B cell (primary cell): ENCODE data around the gene TNNI3K. TPM values are rescaled to one million over a fixed set of nuclear protein-coding genes. Genes with fewer than 3 reads are reported as not detected.

ENCODE experiments used
- ATAC-seq: fragments of 200-7000 bp; cut with Tn5 transposase; one replicate; pipeline ENCODE4 v1.10.0; 2021; ENCODE audit warnings: low read depth, mild to moderate bottlenecking, moderate number of reproducible peaks, moderate library complexity
- CTCF ChIA-PET: fragments of 350-600 bp; sonication (Branson Sonifier 250); formaldehyde crosslinking; loops from one replicate; lab custom pipeline; 2021; ENCODE audit warnings: antibody characterized with exemption, inconsistent platforms; lab: Charles Lee
- POLR2A ChIA-PET: fragments of 350-600 bp; sonication (Branson Sonifier 250); formaldehyde crosslinking; loops from one replicate; lab custom pipeline; 2021; ENCODE audit warnings: antibody characterized with exemption; lab: Charles Lee
- DNase-seq: peaks from one replicate; pipeline ENCODE4 v3.0.0; 2013
- H2AFZ ChIP-seq: 2 replicates; pipeline ENCODE4 v1.6.1; 2012; ENCODE audit warnings: mild to moderate bottlenecking, low read depth, low read length; ENCODE audit not compliant: insufficient read depth, poor library complexity, severe bottlenecking
- H3K27ac ChIP-seq, 2 donors: 1 replicate in 1 of 2; 2 replicates in 1 of 2; pipeline ENCODE4 v1.5.1; 2012 to 2013; ENCODE audit warnings: low read length in 2 of 2, mild to moderate bottlenecking in 2 of 2, moderate library complexity in 1 of 2
- H3K27me3 ChIP-seq, 4 experiments: fragments of 200-600 bp in 1 of 4; sonication (generic) in 1 of 4; replicated peaks in 1 of 4; 1 replicate in 2 of 4; 2 replicates in 2 of 4; pipeline versions ENCODE4 v1.6.1 to v1.7.0; 2013 to 2016; ENCODE audit warnings: low read length in 3 of 4, mild to moderate bottlenecking in 2 of 4, mixed read lengths in 1 of 4, moderate library complexity in 1 of 4; ENCODE audit not compliant: insufficient read depth in 4 of 4, control insufficient read depth in 3 of 4; ENCODE audit errors: control extremely low read depth in 1 of 4
- H3K36me3 ChIP-seq, 2 experiments: replicated peaks in 1 of 2; 1 replicate in 1 of 2; 2 replicates in 1 of 2; pipeline versions ENCODE4 v1.6.1 to v1.7.1; 2013; ENCODE audit warnings: low read length in 1 of 2; ENCODE audit not compliant: insufficient read depth in 2 of 2, control insufficient read depth in 1 of 2; ENCODE audit errors: control extremely low read depth in 1 of 2, extremely low read depth in 1 of 2
- H3K4me1 ChIP-seq, 2 donors: fragments of 200-600 bp in 1 of 2; sonication (generic) in 1 of 2; 1 replicate in 1 of 2; 2 replicates in 1 of 2; pipeline versions ENCODE4 v1.5.1 to v1.6.1; 2013 to 2017; ENCODE audit warnings: low read length in 2 of 2; ENCODE audit not compliant: control insufficient read depth in 2 of 2, insufficient read depth in 2 of 2
- H3K4me2 ChIP-seq: replicated peaks from 2 replicates; pipeline ENCODE3; 2012; ENCODE audit warnings: mild to moderate bottlenecking, low read depth, low read length; ENCODE audit not compliant: poor library complexity, severe bottlenecking
- H3K4me3 ChIP-seq, 5 experiments: fragments of 200-600 bp in 1 of 5; sonication (generic) in 1 of 5; 1 replicate in 3 of 5; 2 replicates in 2 of 5; pipeline versions ENCODE4 v1.5.1 to v1.7.0; 2011 to 2016; ENCODE audit warnings: low read length in 4 of 5, mild to moderate bottlenecking in 4 of 5, low read depth in 2 of 5, control low read depth in 1 of 5, moderate library complexity in 1 of 5; ENCODE audit not compliant: insufficient read depth in 1 of 5; ENCODE audit errors: control extremely low read depth in 1 of 5, extremely low read depth in 1 of 5
- H3K79me2 ChIP-seq: fragments of 200-600 bp; sonication (generic); one replicate; pipeline ENCODE4 v1.6.0; 2016; ENCODE audit warnings: low read length; ENCODE audit not compliant: control insufficient read depth, insufficient read depth
- H3K9ac ChIP-seq: fragments of 200-600 bp; sonication (generic); 2 replicates; pipeline ENCODE4 v1.6.1; 2017; ENCODE audit warnings: mild to moderate bottlenecking, low read length, moderate library complexity
- H3K9me3 ChIP-seq, 3 donors: one replicate each; pipeline versions ENCODE4 v1.6.1 to v1.7.1; 2013; ENCODE audit warnings: low read length in 2 of 3; ENCODE audit not compliant: control insufficient read depth in 2 of 3, insufficient read depth in 1 of 3; ENCODE audit errors: control extremely low read depth in 1 of 3
- H4K20me1 ChIP-seq: 2 replicates; pipeline ENCODE4 v1.6.0; 2012; ENCODE audit warnings: mild to moderate bottlenecking, low read length; ENCODE audit not compliant: insufficient read depth, control insufficient read depth, poor library complexity, severe bottlenecking
- H3K27ac Mint-ChIP-seq: one replicate; pipeline ENCODE4 v1.8.0; 2021; ENCODE audit warnings: mixed read lengths
- H3K27me3 Mint-ChIP-seq: one replicate; pipeline ENCODE4 v1.8.0; 2021; ENCODE audit warnings: mixed read lengths
- H3K4me1 Mint-ChIP-seq: one replicate; pipeline ENCODE4 v1.8.0; 2021; ENCODE audit warnings: mixed read lengths
- H3K4me3 Mint-ChIP-seq: one replicate; pipeline ENCODE4 v1.8.0; 2021; ENCODE audit warnings: mixed read lengths
- H3K9me3 Mint-ChIP-seq: one replicate; pipeline ENCODE4 v1.8.0; 2022; ENCODE audit warnings: mixed read lengths; ENCODE audit not compliant: insufficient read depth
- CTCF ChIP-seq: fragments of 200-600 bp; IDR thresholded peaks from one replicate; pipeline ENCODE4 v1.8.0; 2022; ENCODE audit warnings: antibody characterized with exemption, mild to moderate bottlenecking
- EZH2 ChIP-seq: IDR thresholded peaks from 2 replicates; pipeline ENCODE4 v1.6.1; 2012; ENCODE audit warnings: borderline replicate concordance, low read depth, mild to moderate bottlenecking, moderate library complexity, low read length; ENCODE audit not compliant: insufficient read depth, poor library complexity, severe bottlenecking
- WGBS: methylation state at CpG from one replicate; pipeline ENCODE4 v1.1.5; 2013; ENCODE audit warnings: missing lambda C conversion rate; ENCODE audit not compliant: insufficient coverage; 5-methylcytosine and 5-hydroxymethylcytosine counted together
- intact Hi-C: fragments of 100-400 bp; cut with micrococcal nuclease; formaldehyde crosslinking; loops from one replicate; pipeline ENCODE4 v1.10.0; 2022
- polyA plus RNA-seq: library from polyadenylated mRNA; depleted of rRNA; stranded (reverse); fragments of >200 nt; gene quantifications from 2 replicates; pipeline ENCODE4 v1.2.3, GENCODE V29; 2012
- total RNA-seq, 2 donors: library from RNA; stranded (reverse); fragments of 120-200 nt in 1 of 2; gene quantifications; 1 replicate in 1 of 2; 2 replicates in 1 of 2; pipeline versions ENCODE4 v1.2.3 to v1.2.4, GENCODE V29; 2013 to 2022

Gene TNNI3K
- total and polyA plus RNA-seq, 2 donors (not counting 1 experiment from before 2014, with no cell fraction given) = 0.52 to 3.1 TPM

GRCh38 chr1:74314438-74314837, 79.3 kb downstream of the TNNI3K start:
- Mint-ChIP-seq H3K27me3 (no peaks in the 10 kb centered on the region), H3K27ac (no peak overlapping the region), H3K4me1 (no peaks in the 10 kb centered on the region), H3K4me3 (no peak overlapping the region), H3K9me3 (no peaks in the 10 kb centered on the region)
- no peaks in the 10 kb centered on the region for H3K27me3 ChIP-seq
- H3K4me3 ChIP-seq = no peak overlapping the region
- H3K9me3 ChIP-seq = no peaks in the 10 kb centered on the region
- intact Hi-C loops = no loop called here
- no peak overlapping the region for H2AFZ ChIP-seq
- CTCF ChIA-PET = no interaction called here
- DNase-seq (no peak), ATAC-seq (no peak)
- no peak overlapping the region for H3K4me2 ChIP-seq
- H4K20me1 ChIP-seq = no peaks in the 10 kb centered on the region
- H3K79me2 ChIP-seq = no peaks in the 10 kb centered on the region
- no peaks in the 10 kb centered on the region for H3K36me3 ChIP-seq
- no peaks in the 10 kb centered on the region for H3K4me1 ChIP-seq
- POLR2A ChIA-PET = no interaction called here
- no peak overlapping the region for H3K27ac ChIP-seq
- H3K9ac ChIP-seq = no peak overlapping the region
- TF ChIP-seq EZH2 (no peak), CTCF (no peak)

GRCh38 chr1:74316302-74316701, 81.1 kb downstream of the TNNI3K start:
- no peak for DNase-seq
- no peaks in the 10 kb centered on the region for H3K4me1 Mint-ChIP-seq
- H3K4me1 ChIP-seq = no peaks in the 10 kb centered on the region
- no peaks in the 10 kb centered on the region for H3K36me3 ChIP-seq
- H2AFZ ChIP-seq = no peak overlapping the region
- H3K27ac Mint-ChIP-seq = no peak overlapping the region
- no peak overlapping the region for H3K4me3 ChIP-seq
- H4K20me1 ChIP-seq = no peaks in the 10 kb centered on the region
- H3K9ac ChIP-seq = no peak overlapping the region
- H3K27me3 Mint-ChIP-seq = no peaks in the 10 kb centered on the region
- no peaks in the 10 kb centered on the region for H3K9me3 Mint-ChIP-seq
- H3K27ac ChIP-seq = no peak overlapping the region
- ChIA-PET CTCF (no interaction called here), POLR2A (no interaction called here)
- H3K79me2 ChIP-seq = no peaks in the 10 kb centered on the region
- H3K27me3 ChIP-seq = no peaks in the 10 kb centered on the region
- TF ChIP-seq CTCF (no peak), EZH2 (no peak)
- ATAC-seq = no peak
- intact Hi-C loops = no loop called here
- WGBS = 86% methylated on average over 2 of the region's 2 CpGs
- no peaks in the 10 kb centered on the region for H3K9me3 ChIP-seq
- H3K4me3 Mint-ChIP-seq = no peak overlapping the region
- no peak overlapping the region for H3K4me2 ChIP-seq
